ENCODE measurements around the gene MYH3.

DNA sequence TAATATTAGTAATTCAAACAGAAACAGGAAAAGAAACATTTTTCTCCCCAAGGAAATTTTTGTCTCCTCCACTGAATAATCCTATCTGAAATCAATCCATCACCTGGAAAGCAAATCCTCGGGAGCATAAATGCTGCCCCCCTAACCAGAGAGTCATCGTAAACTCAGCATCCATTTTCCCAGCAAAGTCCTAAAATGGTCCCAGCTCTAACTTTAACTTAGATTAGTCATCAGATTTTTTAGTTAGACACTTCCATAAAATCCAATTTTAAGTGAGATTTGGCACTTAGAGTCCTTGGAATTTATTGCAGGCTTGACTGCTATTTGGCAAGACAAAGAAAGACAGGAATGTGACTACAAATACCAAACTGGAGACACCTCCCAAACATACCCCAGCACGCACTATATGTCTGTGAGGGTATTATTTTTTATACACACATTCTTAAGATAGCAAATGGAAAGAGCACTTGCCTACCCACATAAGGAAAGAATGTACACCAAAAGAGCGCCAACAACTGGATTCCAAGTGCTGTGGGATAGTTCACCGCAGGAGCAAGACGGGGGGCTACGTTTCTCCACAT lies 24.8 kb upstream of the MYH3 start:
- TF ChIP-seq, protein P1, sequence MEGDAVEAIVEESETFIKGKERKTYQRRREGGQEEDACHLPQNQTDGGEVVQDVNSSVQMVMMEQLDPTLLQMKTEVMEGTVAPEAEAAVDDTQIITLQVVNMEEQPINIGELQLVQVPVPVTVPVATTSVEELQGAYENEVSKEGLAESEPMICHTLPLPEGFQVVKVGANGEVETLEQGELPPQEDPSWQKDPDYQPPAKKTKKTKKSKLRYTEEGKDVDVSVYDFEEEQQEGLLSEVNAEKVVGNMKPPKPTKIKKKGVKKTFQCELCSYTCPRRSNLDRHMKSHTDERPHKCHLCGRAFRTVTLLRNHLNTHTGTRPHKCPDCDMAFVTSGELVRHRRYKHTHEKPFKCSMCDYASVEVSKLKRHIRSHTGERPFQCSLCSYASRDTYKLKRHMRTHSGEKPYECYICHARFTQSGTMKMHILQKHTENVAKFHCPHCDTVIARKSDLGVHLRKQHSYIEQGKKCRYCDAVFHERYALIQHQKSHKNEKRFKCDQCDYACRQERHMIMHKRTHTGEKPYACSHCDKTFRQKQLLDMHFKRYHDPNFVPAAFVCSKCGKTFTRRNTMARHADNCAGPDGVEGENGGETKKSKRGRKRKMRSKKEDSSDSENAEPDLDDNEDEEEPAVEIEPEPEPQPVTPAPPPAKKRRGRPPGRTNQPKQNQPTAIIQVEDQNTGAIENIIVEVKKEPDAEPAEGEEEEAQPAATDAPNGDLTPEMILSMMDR (IDR thresholded peaks at IDR 0.05): no peak
- TF ChIP-seq POLR2A (IDR thresholded peaks at IDR 0.05): no peak

All from body of pancreas (tissue), 4 donors.